ENCODE results near the gene SLC39A5.

Gene SLC39A5

DNA sequence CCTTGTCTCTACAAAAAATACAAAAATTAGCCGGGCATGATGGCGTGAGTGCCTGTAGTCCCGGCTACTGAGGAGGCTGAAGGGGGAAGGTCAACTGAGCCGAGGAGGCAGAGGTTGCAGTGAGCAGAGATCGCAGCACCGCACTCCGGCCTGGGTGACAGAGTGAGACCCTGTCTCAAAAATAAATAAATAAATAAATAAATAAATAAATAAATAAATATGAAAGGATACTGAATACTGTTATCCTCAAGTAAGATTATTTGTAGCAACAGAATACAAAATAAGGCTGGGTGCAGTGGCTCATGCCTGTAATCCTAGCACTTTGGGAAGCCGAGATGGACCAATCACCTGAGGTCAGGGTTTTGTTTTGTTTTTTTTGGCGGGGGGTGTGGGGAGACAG is 10.0 kb upstream of the SLC39A5 start:
- no peak for DNase-seq

DNA sequence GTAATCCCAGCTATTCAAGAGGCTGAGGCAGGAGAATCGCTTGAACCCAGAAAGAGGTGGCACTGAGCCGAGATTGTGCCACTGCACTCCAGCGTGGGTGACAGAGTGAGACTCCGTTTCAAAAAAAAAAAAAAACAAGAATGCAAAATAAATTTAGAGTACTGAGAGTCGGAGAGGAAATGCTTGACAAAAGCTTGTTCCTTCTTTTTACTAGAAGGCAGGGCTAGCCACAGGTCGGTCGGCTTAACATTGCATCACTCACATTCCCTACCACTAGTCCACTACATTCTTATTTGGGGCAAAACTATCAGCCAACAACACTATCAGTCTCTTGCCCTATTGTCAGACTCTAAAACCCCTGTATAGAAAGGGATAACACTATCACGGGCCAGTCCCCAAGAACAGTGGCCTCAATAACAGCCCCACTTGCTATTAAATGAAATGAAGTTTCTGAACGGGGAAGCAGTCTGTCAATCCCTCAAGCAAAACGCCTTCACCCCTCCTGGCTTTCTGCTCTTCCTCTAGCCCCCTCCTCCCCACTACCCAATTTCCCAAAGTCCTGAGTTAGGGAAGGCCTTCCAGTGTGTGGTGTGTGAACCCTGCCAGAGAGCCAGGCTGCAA is 9.1 kb upstream of the SLC39A5 start:
- no peak for DNase-seq

DNA sequence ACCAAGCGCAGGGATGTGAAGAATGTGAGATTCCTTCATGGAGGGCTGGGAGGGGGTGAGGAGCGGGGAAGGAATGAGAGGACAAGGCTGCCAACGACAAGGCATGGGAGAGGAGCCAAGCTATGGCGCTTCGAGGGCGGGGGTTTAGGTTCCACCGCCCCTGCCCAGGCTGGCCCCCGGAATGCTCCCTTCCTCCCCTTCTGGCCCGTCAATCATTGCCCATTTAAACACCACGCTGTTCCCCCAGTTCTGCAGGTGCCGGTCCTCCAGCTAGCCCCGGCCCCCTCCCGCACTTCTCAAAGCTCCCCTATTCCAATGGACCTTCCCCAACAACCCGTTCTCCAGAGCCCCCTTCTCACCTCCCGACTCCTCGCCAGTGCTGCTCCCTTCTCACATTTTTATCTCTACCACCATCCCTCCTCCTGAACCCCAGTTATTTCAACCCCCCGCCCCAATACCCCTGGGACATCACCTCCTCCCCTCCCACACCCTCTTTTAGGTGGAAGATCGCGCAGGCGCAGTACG is 8.6 kb upstream of the SLC39A5 start:
- peak; percentile 86 for DNase-seq

DNA sequence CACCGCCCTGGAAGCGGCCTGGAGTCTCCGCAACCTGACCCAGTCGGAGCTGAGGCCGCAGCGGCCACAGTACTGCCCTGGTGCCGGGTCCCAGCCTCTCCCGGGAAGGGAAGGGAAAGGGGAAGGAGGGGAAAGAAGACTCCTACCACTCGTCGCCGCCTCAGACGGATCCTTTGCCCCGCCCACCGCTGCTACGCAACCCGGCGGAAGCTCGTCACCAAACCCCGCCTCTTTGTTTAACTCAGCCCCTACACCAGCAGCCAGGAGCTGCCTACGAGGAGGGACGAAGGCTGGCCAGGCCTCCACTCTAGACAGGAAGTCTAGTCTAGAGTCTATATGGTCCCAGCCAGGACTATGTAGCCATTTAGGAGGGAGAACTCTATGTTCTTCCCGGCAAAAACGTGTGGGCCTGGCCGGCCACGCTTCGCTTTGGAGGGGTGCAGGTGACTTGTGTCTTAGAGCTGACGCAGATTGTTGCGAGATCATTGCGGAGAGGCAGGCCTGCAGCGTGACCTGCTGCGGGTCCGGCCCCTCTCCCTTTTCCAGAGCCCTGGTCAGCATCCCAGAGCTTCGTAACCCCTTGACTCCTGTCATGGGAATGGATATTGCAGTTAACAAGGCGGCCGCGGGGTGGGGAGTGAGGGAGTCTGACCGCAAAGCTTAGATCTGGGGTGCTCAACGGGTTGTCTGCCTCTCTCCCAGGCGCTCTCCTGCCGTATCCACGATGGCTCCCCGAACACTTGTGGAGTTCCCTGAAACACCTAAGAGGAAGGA is 7.9 kb upstream of the SLC39A5 start, which contains the start of gene RNF41:
TSS of gene RNF41 (minus strand) at position 166 of the 774 bp plus-strand sequence. CDS start 7,875 bp downstream, outside the sequence.
- peak; percentile 99 for DNase-seq

DNA sequence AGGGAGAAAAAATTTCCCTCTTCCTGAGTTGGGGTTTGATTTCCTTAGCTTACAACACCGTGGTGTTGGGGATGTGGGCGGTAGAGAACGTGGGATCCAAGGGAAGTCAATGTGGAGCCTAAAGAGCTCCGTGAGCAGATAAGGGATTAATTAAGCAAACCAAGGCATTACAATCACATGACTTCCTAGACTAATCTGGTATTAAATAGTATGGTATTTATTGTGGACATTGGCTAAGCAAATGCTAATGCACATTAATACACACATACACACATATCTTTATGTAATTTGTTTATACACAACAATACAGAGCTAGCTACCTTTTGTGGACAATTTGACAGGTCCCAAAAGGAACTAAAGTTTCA is 7.3 kb upstream of the SLC39A5 start:
- no peak for DNase-seq

DNA sequence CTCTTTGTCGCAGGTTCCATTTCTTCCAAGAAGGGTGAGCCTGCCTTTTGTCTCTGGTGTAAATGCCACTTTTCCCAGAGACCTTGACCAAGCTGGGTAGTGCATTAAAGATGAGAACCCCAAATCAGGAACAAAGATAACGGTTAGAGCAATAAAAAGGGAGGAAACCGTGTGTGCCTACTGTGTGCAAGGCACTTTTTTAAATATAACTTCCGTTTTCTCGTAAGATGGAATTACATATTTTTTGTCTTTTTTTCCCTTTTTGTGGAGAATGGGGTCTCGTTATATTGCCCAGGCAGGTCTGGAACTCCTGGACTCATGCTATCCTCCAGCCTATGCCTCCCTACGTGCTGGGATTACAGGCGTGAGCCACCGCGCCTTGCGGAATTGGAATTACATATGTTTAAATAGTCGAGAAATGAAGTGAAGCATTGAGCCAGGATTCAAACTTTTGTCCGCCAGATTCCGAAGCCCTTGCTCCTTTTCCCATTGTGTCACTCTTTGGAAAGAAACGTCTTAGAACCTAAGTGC is 6.2 kb upstream of the SLC39A5 start:
- no peak for DNase-seq

DNA sequence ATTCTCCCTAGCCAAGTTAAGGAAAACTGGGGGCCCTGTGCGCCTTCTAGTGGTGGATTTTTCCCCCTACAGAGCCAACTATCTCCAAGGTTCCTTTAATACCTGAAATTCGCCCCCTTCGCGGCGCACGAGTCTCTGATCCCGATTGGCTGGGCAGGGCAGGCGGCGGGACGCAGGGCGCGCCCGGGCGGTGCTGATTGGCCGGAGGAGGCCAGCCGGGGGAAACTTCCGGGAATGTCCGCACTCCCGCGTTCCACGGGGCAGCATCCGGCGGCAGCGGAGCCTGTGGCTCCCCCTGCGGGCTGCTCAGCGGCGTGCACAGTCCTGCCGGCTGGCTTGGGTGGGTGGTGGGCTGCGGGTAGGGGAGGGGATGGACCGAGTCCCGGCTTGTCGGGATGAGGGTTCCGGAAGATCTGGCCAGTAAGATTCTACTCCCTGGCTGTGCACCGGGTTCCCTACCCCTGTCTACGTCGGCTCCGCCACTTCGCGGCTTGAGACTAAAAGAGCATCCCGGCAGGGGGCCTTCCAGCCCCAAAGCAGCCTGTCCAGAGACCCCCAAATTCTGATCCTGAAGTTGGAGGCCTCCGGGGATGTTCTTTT is 5.6 kb upstream of the SLC39A5 start, which contains the start of gene NABP2:
TSS of gene NABP2 (plus strand) at position 241 of the 600 bp plus-strand sequence. CDS start 515 bp downstream, outside the sequence.
- peak; percentile 99 for DNase-seq

DNA sequence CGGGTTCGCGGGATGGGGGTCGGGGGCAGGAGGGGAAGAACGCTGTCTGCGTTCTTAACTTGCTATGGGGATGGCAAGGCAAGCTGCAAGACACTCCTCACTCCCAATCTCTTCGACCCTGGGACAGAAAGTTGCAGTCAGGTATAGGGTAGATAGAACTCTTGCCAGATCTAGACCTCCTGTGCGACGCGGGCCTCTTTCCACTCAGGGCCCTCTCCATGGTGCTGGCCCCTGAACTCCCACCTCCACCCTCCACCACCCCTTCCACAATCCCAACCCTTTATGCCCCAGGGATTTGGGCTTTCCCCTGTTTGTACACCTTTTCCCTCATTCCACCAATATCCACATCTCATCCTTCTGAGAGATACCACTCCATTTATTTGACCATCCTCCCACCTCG is 4.9 kb upstream of the SLC39A5 start:
- DNase-seq = no peak

DNA sequence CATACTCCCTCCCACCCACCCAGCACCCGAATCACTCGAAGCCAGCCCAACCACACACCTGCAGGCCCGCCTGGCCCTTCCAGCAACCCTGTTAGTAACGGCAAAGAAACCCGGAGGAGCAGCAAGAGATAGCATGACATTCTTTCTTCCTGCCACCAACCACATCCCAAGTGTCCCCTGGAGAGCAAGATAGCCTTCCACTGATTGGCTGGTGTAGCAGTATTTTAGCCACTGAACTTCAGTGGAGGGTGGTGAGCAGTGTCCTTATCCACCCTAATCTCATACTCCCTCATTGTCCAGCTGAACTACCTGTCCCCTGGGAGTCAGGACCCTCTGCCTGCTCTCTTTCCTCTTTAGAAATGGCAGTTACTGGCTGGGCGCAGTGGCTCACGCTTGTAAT is 769 bp upstream of the SLC39A5 start:
- DNase-seq = no peak

DNA sequence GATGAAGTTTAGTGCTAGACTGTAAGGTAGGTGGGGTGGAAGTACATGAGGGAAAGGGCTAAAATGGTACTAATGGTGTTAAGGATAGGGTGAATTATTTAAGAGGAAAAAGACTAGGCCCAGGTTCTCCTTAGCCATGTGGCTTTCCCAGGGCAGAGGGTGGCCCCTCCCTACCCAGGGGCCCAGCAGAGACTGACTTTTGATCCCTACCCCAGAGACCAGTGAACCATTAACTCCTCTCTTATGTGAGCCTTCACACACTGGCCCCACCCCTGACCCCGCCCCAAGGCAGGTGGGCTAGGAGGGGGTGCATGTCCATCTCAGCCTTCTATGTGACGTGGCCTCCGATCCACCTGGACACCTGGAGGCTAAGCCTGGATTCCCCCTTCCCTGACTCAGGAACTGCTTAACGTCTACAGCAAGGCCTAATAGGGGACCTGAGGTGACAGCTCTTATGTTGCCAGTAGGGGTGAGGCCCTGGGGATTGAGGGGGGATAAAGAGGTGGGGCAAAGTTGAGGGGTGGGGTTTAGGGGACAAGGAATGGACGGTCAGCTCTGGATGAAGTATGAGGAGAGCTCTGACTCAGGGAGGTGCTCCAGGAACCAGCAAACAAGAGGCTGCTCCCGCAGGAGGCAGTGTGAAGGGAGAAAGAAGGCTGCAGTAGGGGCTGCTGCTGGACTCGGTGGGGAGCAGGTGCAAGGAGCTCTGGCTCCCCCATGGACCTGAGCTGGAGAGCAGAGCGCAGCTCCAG is 757 bp downstream of the SLC39A5 start:
- no peak for DNase-seq

DNA sequence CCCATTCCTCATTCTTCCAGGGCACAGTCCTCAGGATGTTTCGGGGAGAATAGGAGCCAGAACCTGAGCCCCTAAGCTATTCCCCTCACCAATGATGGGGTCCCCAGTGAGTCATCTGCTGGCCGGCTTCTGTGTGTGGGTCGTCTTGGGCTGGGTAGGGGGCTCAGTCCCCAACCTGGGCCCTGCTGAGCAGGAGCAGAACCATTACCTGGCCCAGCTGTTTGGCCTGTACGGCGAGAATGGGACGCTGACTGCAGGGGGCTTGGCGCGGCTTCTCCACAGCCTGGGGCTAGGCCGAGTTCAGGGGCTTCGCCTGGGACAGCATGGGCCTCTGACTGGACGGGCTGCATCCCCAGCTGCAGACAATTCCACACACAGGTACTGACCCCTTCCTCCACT is 1.3 kb downstream of the SLC39A5 start:
- no peak for DNase-seq

DNA sequence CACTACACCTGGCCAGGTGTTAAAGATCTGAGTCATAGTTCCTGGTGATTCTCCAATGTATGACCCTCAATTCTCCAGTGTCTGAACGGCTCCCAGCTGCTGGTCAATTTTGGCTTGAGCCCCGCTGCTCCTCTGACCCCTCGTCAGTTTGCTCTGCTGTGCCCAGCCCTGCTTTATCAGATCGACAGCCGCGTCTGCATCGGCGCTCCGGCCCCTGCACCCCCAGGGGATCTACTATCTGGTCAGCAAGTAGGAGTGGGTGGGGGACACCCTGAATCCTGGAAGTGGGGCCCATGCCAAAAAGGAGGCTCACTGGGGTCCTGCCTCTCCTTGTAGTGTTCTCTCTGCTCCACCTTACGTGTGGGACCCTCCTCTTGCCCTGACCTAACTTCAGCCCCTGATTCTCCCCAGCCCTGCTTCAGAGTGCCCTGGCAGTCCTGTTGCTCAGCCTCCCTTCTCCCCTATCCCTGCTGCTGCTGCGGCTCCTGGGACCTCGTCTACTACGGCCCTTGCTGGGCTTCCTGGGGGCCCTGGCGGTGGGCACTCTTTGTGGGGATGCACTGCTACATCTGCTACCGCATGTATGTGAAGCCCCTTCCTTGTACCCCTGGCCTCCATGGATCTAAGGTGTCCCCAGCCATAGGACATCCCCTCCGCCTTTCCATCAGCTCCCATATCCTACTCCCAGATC is 5.0 kb downstream of the SLC39A5 start:
- no peak for DNase-seq

DNA sequence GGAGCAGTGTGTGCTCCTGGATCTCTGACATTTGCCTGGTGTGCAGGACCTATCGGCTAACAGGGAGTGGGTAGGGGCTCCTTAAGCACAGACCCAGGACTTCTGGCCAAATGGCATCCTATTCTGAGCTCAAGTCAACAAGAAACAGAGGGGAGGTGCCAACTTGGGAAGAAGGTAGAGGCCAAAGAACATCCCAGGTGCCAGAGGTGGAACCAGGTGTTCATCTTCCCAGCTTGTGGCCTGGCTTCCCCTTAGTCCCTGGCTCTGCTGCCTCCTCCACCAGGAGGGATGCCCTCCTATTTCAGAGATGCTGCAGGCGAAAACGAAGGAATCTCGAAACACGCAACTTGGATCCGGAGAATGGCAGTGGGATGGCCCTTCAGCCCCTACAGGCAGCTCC is 6.2 kb downstream of the SLC39A5 start:
- no peak for DNase-seq

DNA sequence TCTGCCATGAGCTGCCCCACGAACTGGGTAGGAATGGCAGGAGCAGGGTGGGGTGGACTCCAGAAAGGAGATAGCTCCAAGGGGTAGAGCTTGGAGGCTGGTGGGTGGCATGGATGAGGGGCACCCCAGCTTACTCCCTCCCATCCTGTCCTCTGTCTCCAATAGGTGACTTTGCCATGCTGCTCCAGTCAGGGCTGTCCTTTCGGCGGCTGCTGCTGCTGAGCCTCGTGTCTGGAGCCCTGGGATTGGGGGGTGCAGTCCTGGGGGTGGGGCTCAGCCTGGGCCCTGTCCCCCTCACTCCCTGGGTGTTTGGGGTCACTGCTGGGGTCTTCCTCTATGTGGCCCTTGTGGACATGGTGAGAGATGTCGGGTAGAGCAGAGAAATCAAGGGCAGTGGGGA is 7.1 kb downstream of the SLC39A5 start:
- no peak for DNase-seq

DNA sequence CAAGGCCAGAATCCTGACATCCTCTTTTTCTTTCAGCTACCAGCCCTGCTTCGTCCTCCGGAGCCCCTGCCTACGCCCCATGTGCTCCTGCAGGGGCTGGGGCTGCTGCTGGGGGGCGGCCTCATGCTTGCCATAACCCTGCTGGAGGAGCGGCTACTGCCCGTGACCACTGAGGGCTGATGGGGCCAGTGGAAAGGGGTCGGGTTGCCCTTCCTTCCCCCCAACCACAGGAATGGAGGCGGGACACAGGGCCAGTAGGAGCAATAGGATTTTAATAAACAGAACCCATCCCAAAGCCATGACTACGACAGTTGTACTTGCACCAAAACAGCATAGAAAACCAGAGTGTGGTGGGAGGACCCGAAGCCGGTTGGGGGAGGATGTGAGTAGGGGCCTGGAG is 7.7 kb downstream of the SLC39A5 start:
- no peak for DNase-seq

DNA sequence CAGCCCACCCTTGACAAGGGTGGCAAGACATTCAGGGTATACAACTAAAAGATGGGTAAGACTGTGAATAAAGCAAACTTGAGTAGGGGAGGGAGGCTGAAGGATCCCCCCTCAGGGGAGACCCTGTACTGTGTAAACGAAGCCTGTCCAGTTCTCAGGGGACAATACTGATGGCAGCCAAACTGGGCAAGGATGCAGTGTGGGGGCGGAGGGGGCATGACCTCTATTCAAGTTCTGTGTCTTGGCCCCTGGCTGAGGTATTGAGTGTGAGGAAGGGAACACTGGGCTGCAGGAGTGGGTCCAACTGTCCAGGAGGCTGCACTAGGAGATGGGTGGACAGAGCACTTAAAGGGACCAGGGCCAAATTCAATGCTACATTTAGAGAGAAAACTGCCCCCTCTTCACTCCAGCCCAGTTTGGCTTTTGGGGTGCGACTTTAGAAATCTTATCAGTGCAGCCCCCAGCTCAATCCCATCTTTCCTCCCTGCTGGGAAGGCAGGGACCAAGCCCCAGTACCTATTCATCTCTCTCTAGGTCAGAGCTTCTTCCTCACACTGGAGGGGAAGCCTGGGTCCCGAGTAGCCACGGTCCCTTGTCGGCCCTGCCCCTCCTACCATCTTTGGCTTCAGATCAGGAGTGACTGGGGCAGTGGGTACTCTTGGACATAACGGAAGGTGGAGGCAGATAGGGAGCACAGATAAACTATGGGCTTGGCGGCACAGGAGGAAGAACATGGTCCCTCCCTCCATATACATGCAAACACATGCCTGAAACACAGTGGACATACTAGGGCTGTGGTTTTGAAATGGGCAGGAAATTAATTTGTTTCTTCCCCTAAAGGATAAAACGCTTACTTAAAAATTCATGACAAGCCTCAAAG is 11.8 kb downstream of the SLC39A5 start:
- DNase-seq = no peak

DNA sequence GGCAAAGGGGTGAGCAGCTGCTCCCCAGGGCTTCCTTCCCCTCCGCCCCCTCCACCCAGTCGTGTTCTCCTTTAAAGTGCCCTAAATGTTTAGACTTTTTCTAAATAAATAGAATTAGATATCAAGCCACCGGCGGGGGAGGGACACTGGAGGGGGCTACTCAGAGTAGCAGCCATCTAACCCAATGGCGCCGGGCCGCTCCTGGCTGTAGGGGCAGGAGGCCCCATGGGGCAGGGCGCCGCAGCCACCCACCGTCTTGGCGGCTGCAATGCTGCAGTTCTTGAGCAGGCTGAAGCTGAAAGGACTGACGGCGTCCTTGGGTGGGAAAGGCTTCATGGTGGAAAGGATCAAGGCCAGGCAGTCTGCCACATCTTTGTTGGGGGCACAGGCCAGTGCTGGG is 13.1 kb downstream of the SLC39A5 start:
- DNase-seq = no peak

DNA sequence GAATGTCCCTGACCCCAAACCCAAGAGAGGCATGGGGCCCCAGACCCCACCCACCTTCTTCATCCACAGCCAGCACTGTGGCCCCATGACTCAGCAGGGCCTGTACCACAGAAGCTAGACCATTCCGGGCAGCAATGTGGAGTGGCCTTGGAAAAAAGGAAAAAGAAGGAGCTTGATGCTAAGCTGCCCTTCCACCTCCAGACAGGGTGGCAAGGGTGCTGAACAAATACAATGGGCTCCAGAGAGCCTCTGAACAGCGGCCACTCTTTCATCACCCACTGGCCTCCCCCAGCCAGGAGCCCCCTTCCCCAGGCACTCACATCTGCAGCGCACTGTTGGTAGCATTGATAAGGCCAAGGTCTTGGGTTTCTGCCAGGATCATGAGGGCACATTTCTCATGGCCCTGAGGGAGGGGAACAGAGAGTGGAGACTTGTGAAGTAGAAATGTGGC is 13.9 kb downstream of the SLC39A5 start:
- DNase-seq = no peak

DNA sequence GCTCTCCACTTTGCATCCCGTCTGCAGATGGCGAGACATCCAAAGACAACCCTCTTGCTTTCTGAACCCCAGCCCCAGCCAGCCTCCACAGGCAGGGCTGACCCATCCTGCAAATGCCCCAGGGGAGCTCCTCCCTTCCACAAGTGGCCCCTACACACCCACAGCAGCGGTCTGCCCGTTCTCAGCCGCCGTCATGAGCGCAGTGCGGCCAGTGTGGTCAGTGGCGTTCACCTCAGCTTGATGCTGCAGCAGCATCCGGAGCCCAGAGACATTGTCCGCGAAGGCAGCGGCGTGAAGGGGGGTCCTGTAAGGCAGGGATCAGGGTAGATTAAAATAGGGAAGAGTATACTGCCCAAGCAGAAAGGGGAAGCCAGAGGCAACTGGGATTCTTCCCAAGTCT is 14.6 kb downstream of the SLC39A5 start:
- no peak for DNase-seq

DNA sequence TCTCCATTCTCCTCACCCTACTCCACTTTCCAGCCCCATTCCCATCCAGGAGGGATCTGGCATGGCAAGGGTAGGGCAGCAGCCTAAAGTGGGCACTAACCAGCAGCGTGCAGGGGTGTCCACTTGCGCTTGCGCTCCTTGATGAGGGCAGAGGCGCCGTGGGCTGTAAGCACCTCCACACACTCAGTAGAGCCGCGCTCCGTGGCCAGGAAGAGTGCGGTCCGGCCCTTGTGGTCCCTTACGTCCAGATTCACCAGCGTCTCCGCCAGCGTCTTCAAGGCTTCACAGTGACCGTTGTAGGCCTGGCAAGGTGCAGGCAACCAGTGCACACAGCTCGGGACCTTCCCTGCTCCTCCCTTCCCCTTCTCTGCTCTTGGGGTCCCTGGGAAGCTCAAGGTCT is 18.1 kb downstream of the SLC39A5 start:
- DNase-seq = no peak

DNA sequence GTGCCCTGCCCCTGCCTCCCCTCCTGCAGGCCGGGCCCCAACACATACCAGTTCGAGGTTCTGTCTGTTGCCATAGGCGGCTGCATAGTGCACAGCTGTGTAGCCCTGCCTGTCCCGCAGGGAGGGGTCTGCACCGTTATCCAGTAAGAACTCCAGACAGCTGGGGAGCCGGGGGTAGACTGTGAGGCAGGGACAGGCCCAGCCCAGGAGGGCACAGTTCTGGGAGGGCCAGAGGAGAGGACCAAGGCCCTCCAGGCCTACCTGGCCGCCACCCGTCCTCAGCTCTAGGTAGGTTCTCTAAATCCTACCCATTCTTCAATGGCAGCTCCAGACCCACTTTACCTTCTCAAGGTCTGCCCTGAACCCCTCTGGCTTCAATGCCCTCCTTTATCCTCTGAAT is 18.9 kb downstream of the SLC39A5 start:
- no peak for DNase-seq
